ENCODE measurements around the gene LRRFIP2.

DNA sequence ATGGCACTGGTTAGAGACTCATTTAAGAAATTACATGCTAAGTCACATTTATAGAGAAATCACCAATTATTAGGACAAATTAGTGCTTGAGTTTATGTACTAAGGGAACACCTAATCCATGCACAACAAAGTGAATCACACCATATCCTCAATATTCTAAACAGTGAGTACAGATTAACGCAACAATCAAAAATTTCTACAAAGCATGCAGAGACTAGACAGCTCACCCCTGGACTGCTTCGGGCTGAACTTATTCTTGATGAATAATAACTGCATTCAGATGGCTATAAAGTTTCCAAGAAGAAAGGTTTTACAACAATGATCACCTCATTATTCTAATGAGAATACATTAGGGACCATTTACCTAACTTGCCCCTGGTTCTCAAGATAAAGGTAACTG lies 66.5 kb downstream of the LRRFIP2 start:
- TF ChIP-seq, protein P1, sequence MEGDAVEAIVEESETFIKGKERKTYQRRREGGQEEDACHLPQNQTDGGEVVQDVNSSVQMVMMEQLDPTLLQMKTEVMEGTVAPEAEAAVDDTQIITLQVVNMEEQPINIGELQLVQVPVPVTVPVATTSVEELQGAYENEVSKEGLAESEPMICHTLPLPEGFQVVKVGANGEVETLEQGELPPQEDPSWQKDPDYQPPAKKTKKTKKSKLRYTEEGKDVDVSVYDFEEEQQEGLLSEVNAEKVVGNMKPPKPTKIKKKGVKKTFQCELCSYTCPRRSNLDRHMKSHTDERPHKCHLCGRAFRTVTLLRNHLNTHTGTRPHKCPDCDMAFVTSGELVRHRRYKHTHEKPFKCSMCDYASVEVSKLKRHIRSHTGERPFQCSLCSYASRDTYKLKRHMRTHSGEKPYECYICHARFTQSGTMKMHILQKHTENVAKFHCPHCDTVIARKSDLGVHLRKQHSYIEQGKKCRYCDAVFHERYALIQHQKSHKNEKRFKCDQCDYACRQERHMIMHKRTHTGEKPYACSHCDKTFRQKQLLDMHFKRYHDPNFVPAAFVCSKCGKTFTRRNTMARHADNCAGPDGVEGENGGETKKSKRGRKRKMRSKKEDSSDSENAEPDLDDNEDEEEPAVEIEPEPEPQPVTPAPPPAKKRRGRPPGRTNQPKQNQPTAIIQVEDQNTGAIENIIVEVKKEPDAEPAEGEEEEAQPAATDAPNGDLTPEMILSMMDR (conservative IDR thresholded peaks at IDR 0.05), result no peak
- no peak for TF ChIP-seq ZFX (IDR thresholded peaks at IDR 0.05)

Data from C4-2B (cell line).